ENCODE measurements around the gene BEST1. TPM values are rescaled to one million over a fixed set of nuclear protein-coding genes. Genes with fewer than 3 reads are reported as not detected.

The BEST1 gene
- total RNA-seq, result 2.3 and 2.6 TPM in 2 replicates

GRCh38 chr11:61950035-61950547 lies at the start of gene BEST1:
TSS of gene BEST1 (plus strand) at chr11:61950351. CDS start at chr11:61951807, 1,456 bp downstream.

GRCh38 chr11:61917334-61918109 lies 32.6 kb upstream of the BEST1 start, which contains the start of gene RAB3IL1:
TSS of gene RAB3IL1 (minus strand) at chr11:61917566. CDS start at chr11:61917367, 199 bp downstream.

GRCh38 chr11:61967116-61967923 lies 17.2 kb downstream of the BEST1 start, which contains the start of gene FTH1:
TSS of gene FTH1 (minus strand) at chr11:61967634. CDS start at chr11:61967425, 209 bp downstream.

Other genes with a start within 250 kb of the BEST1 start
- gene MYRF, start 197.7 kb upstream of the BEST1 start, total RNA-seq, result 3.0 and 7.6 TPM in 2 replicates
- 113 and 133 TPM in 2 replicates for gene TMEM258, start 157.8 kb upstream of the BEST1 start, total RNA-seq
- 24.8 and 42.7 TPM in 2 replicates for gene FEN1, start 157.4 kb upstream of the BEST1 start, total RNA-seq
- gene FADS1, start 133.3 kb upstream of the BEST1 start, total RNA-seq, result 61.1 and 193 TPM in 2 replicates
- 143 and 636 TPM in 2 replicates for gene FADS2, start 122.1 kb upstream of the BEST1 start, total RNA-seq
- 24.4 and 71.2 TPM in 2 replicates for gene FADS3, start 58.8 kb upstream of the BEST1 start, total RNA-seq
- 0.26 and 3.6 TPM in 2 replicates for gene RAB3IL1, start 32.8 kb upstream of the BEST1 start, total RNA-seq
- 964 and 1,172 TPM in 2 replicates for gene FTH1, start 17.3 kb downstream of the BEST1 start, total RNA-seq
- gene INCENP, start 173.7 kb downstream of the BEST1 start, total RNA-seq, result 23.9 and 39.3 TPM in 2 replicates
- gene SCGB1D1, start 239.9 kb downstream of the BEST1 start, total RNA-seq, result not detected in 2 replicates

Data from epithelial cell of alveolus of lung (primary cell).